ENCODE measurements around the gene CYTH4.

- TF ChIP-seq, protein P1, sequence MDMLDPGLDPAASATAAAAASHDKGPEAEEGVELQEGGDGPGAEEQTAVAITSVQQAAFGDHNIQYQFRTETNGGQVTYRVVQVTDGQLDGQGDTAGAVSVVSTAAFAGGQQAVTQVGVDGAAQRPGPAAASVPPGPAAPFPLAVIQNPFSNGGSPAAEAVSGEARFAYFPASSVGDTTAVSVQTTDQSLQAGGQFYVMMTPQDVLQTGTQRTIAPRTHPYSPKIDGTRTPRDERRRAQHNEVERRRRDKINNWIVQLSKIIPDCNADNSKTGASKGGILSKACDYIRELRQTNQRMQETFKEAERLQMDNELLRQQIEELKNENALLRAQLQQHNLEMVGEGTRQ (IDR thresholded peaks at IDR 0.05; ENCODE audit: low read length) = no peak
- TF ChIP-seq, protein P2, sequence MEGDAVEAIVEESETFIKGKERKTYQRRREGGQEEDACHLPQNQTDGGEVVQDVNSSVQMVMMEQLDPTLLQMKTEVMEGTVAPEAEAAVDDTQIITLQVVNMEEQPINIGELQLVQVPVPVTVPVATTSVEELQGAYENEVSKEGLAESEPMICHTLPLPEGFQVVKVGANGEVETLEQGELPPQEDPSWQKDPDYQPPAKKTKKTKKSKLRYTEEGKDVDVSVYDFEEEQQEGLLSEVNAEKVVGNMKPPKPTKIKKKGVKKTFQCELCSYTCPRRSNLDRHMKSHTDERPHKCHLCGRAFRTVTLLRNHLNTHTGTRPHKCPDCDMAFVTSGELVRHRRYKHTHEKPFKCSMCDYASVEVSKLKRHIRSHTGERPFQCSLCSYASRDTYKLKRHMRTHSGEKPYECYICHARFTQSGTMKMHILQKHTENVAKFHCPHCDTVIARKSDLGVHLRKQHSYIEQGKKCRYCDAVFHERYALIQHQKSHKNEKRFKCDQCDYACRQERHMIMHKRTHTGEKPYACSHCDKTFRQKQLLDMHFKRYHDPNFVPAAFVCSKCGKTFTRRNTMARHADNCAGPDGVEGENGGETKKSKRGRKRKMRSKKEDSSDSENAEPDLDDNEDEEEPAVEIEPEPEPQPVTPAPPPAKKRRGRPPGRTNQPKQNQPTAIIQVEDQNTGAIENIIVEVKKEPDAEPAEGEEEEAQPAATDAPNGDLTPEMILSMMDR (IDR thresholded peaks at IDR 0.05; ENCODE audit: control extremely low read depth in 1 of 3, insufficient read depth in 1 of 3, low read depth in 1 of 3, low read length in 3 of 3) = peak; percentile 95 to 99 (median 96)
- no peak for TF ChIP-seq HDAC6 (IDR thresholded peaks at IDR 0.05; ENCODE audit: low read depth, low read length)
- TF ChIP-seq TAF1 (IDR thresholded peaks at IDR 0.05; ENCODE audit: low read depth, low read length) = no peak
- TF ChIP-seq RBBP5 (IDR thresholded peaks at IDR 0.05; ENCODE audit: borderline replicate concordance, low read depth, low read length) = no peak
- no peak for TF ChIP-seq CEBPB (IDR thresholded peaks at IDR 0.05; ENCODE audit: low read depth, low read length)
- no peak for TF ChIP-seq RNF2 (IDR thresholded peaks at IDR 0.05; ENCODE audit: borderline replicate concordance, low read depth, low read length, missing control alignments, poor library complexity, severe bottlenecking)
Measured at GRCh38 chr22:37316875-37317371, 34.6 kb downstream of the CYTH4 start.

Data from H1 (cell line).